ENCODE measurements around the gene ZEB2. TPM values are rescaled to one million over a fixed set of nuclear protein-coding genes. Genes with fewer than 3 reads are reported as not detected.

Gene ZEB2
- total RNA-seq, 1 experiment from 2014 or later = 1.2 TPM

DNA sequence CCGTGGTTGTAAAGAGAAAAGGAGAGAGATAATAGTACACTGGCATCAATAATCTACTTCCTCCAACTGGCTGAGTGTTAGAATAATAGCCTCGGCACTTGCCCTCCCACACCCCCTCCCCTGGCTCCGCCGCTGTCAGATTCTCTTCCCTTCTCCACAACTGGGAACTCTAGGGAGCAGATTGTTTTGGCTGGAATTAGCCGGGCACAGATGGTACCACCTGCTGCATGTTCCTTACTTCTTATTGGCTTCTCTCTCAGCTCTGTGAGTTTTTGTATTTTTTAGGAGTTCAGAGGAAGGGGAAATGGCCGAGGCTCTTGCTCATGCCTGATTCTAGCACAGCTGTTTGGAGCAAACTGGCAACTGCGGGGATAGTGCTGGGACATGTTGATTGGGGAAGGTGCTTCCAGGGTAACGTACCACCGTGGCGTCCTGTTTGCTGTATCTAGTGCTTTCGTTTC, 140.0 kb downstream of the ZEB2 start:
- Histone ChIP-seq H2BK20ac (ENCODE audit: low read depth, low read length, poor library complexity, severe bottlenecking) (no peak overlapping the region), H3K14ac (ENCODE audit: insufficient read depth, low read length) (no peak overlapping the region), H3K27ac (ENCODE audit: insufficient read length, low read depth, low read length) (no peak overlapping the region), H3K9ac (ENCODE audit: extremely low read depth, insufficient read length, low read length) (no peak overlapping the region), H3K4ac (ENCODE audit: low read depth, low read length) (no peak overlapping the region), H4K20me1 (ENCODE audit: control insufficient read depth, insufficient read depth, insufficient read length) (no peaks in the 10 kb centered on the region), H2AK5ac (ENCODE audit: insufficient read length, low read length) (no peak overlapping the region), H2BK5ac (ENCODE audit: insufficient read length, low read length) (no peak overlapping the region), H3K4me2 (ENCODE audit: insufficient read depth, insufficient read length, low read length) (no peak overlapping the region), H2BK12ac (ENCODE audit: insufficient read length, low read depth, low read length) (no peak overlapping the region), H3T11ph (ENCODE audit: low read length) (no peak overlapping the region), H3K4me1 (ENCODE audit: insufficient read depth, low read length) (no peaks in the 10 kb centered on the region), H4K91ac (ENCODE audit: insufficient read length, low read depth, low read length) (no peak overlapping the region), H3K9me3 (ENCODE audit: control insufficient read depth, low read depth, low read length) (no peaks in the 10 kb centered on the region), H4K5ac (ENCODE audit: insufficient read length, low read depth, low read length) (no peak overlapping the region), H3K27me3 (ENCODE audit: insufficient read depth, low read length) (no peaks in the 10 kb centered on the region), H3K18ac (ENCODE audit: insufficient read length, low read depth, low read length) (no peak overlapping the region), H2BK15ac (ENCODE audit: low read depth, low read length) (no peak overlapping the region), H3K56ac (ENCODE audit: insufficient read length, low read depth, low read length) (no peak overlapping the region), H3K79me2 (ENCODE audit: insufficient read depth, low read length) (no peaks in the 10 kb centered on the region), H3K23ac (ENCODE audit: insufficient read length, low read depth, low read length) (no peak overlapping the region), H3K79me1 (ENCODE audit: insufficient read depth, low read depth, low read length, poor library complexity, severe bottlenecking) (no peaks in the 10 kb centered on the region), H3K23me2 (ENCODE audit: insufficient read length, low read depth, low read length, poor library complexity, severe bottlenecking) (no peaks in the 10 kb centered on the region), H4K8ac (replicated peaks; ENCODE audit: insufficient read length, low read depth, low read length) (no peak overlapping the region), H2BK120ac (ENCODE audit: low read depth, low read length, poor library complexity, severe bottlenecking) (no peak overlapping the region), H2AFZ (ENCODE audit: low read length) (no peak overlapping the region)
- no CpG with 5 or more reads among the region's 11 CpGs for WGBS (ENCODE audit: extremely low coverage, insufficient read length, low lambda C conversion rate)
- Mint-ChIP-seq H3K4me1 (peaks cover 5 to 8% of the 10 kb centered on the region in 2 experiments; a peak in 3 of 4 replicates), H3K9me3 (no peaks in the 10 kb centered on the region), H3K27ac (no peak overlapping the region), H3K4me3 (no peak overlapping the region), H3K36me3 (ENCODE audit: insufficient read depth in 1 of 3, low read depth in 3 of 3) (no peaks in the 10 kb centered on the region), H3K27me3 (ENCODE audit: low read depth) (peaks cover 2% of the 10 kb centered on the region)
- TF ChIP-seq, protein P1, sequence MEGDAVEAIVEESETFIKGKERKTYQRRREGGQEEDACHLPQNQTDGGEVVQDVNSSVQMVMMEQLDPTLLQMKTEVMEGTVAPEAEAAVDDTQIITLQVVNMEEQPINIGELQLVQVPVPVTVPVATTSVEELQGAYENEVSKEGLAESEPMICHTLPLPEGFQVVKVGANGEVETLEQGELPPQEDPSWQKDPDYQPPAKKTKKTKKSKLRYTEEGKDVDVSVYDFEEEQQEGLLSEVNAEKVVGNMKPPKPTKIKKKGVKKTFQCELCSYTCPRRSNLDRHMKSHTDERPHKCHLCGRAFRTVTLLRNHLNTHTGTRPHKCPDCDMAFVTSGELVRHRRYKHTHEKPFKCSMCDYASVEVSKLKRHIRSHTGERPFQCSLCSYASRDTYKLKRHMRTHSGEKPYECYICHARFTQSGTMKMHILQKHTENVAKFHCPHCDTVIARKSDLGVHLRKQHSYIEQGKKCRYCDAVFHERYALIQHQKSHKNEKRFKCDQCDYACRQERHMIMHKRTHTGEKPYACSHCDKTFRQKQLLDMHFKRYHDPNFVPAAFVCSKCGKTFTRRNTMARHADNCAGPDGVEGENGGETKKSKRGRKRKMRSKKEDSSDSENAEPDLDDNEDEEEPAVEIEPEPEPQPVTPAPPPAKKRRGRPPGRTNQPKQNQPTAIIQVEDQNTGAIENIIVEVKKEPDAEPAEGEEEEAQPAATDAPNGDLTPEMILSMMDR (conservative IDR thresholded peaks at IDR 0.05) = no peak
- DNase-seq = no peak

Measured in H9 (cell line).